ENCODE results near the gene IGF2R. TPM values are rescaled to one million over a fixed set of nuclear protein-coding genes. Genes with fewer than 3 reads are reported as not detected.

The IGF2R gene
- total and polyA plus RNA-seq, 2 of the 13 experiments (the other 11 are each of a cell fraction or from before 2014, with no cell fraction given), result 38.3 to 70.0 TPM

GRCh38 chr6:159989492-159990480, 20.9 kb downstream of the IGF2R start (continued):
- TF ChIP-seq ZNF136 (CRISPR knock-in tag; IDR thresholded peaks at IDR 0.05; ENCODE audit: low read depth), result no peak

- no peak overlapping the region for H2AFZ ChIP-seq (ENCODE audit: low read length)
- TF ChIP-seq ZNF616 (CRISPR knock-in tag; IDR thresholded peaks at IDR 0.05; ENCODE audit: low read depth) (no peak), ZNF784 (CRISPR knock-in tag; IDR thresholded peaks at IDR 0.05; ENCODE audit: borderline replicate concordance) (no peak), HES4 (CRISPR knock-in tag; IDR thresholded peaks at IDR 0.05; ENCODE audit: borderline replicate concordance) (no peak), NFATC3 (CRISPR knock-in tag; IDR thresholded peaks at IDR 0.05) (no peak), NONO (IDR thresholded peaks at IDR 0.05) (no peak), NONO (CRISPR knock-in tag; conservative IDR thresholded peaks at IDR 0.05) (no peak)
- ChIA-PET POLR2A (no interaction called here), CTCF (ENCODE audit: low intra/inter-chr PET ratio, low total read pairs) (no interaction called here)
- H3K27me3 ChIP-seq (ENCODE audit: control insufficient read depth in 1 of 2, insufficient read depth in 2 of 2, low read length in 2 of 2), result no peaks in the 10 kb centered on the region
- in situ Hi-C loops (cut with HindIII; ENCODE audit: extremely low pct_ligation_motif_present, low pct_unique_long_range_greater_than_20kb), result no loop called here
- 92% methylated on average over 1 of the region's 1 CpG for WGBS (ENCODE audit: low lambda C conversion rate)
- H3K79me2 ChIP-seq (ENCODE audit: insufficient read depth, low read length), result peaks cover 96% of the 10 kb centered on the region
- H3K4me3 ChIP-seq (replicated peaks in 1 of 3; ENCODE audit: insufficient read depth in 1 of 3, low read depth in 2 of 3, low read length in 3 of 3), result no peak overlapping the region
- intact Hi-C loops (cut with micrococcal nuclease; ENCODE audit: unreplicated experiment), result loop anchor here (2.0 kb wide), 1 partner anchor 14 kb away; no protein-coding TSS in a partner anchor
- BruUV-seq (replicated peaks), result no TSS peak
- no peaks in the 10 kb centered on the region for H3K9me3 ChIP-seq (ENCODE audit: low read length)
- peaks cover 72% of the 10 kb centered on the region for H3K4me1 ChIP-seq (ENCODE audit: insufficient read depth, low read length)
- DNase-seq (ENCODE audit: low spot score), result no peak
- ATAC-seq, result no peak
- H3K4me2 ChIP-seq (ENCODE audit: low read depth, low read length), result no peak overlapping the region
- peaks cover 29% of the 10 kb centered on the region; the same call in 1 of the 2 replicates for H4K20me1 ChIP-seq (ENCODE audit: insufficient read depth, low read length)
- FAIRE-seq, result no peak
- no peak overlapping the region for H3K27ac ChIP-seq (ENCODE audit: extremely low read length, insufficient read depth, low read length)
- no peak overlapping the region for H3K9ac ChIP-seq (ENCODE audit: insufficient read depth, low read depth, low read length)
- peaks cover 6 to 15% of the 10 kb centered on the region in 2 experiments for H3K36me3 ChIP-seq (replicated peaks in 1 of 2; ENCODE audit: control insufficient read depth in 1 of 2, insufficient read depth in 2 of 2, low read length in 2 of 2)
These were observed 23.5 kb downstream of the IGF2R start for GRCh38 chr6:159992366-159992765.

Measured in HepG2 (cell line).